Hepatocyte (in vitro differentiated cells): Measurements from ENCODE around the gene LRMDA. TPM values are rescaled to one million over a fixed set of nuclear protein-coding genes. Genes with fewer than 3 reads are reported as not detected.

Source experiments
- DNase-seq: peaks from one replicate; pipeline ENCODE4 v3.0.0-alpha.2; 2016; ENCODE audit warnings: low spot score
- H2AFZ ChIP-seq: fragments of 200-600 bp; sonication (generic); 2 replicates; pipeline ENCODE4 v1.6.0; 2016; ENCODE audit warnings: antibody characterized with exemption, mild to moderate bottlenecking
- H3K27ac ChIP-seq: fragments of 200-600 bp; sonication (generic); 2 replicates; pipeline ENCODE4 v1.5.1; 2016; ENCODE audit warnings: mild to moderate bottlenecking
- H3K27me3 ChIP-seq: fragments of 200-600 bp; sonication (generic); 2 replicates; pipeline ENCODE4 v1.6.1; 2016
- H3K36me3 ChIP-seq: fragments of 200-600 bp; sonication (generic); replicated peaks from 2 replicates; pipeline ENCODE4 v1.5.1; 2016; ENCODE audit warnings: low read depth; ENCODE audit not compliant: insufficient read depth
- H3K4me1 ChIP-seq: fragments of 200-600 bp; sonication (generic); 2 replicates; pipeline ENCODE4 v1.5.1; 2016; ENCODE audit warnings: mild to moderate bottlenecking, moderate library complexity; ENCODE audit not compliant: insufficient read depth
- H3K4me2 ChIP-seq: fragments of 200-600 bp; sonication (generic); 2 replicates; pipeline ENCODE4 v1.6.0; 2016
- H3K4me3 ChIP-seq: fragments of 200-600 bp; sonication (generic); 2 replicates; pipeline ENCODE4 v1.5.1; 2016; ENCODE audit warnings: mild to moderate bottlenecking
- H3K79me2 ChIP-seq: fragments of 200-600 bp; sonication (generic); 2 replicates; pipeline ENCODE4 v1.6.0; 2017; ENCODE audit warnings: mild to moderate bottlenecking
- H3K9me2 ChIP-seq: fragments of 200-600 bp; sonication (generic); replicated peaks from 2 replicates; pipeline ENCODE4 v1.6.0; 2017; ENCODE audit warnings: mild to moderate bottlenecking; ENCODE audit not compliant: insufficient read depth
- H3K9me3 ChIP-seq: fragments of 200-600 bp; sonication (generic); 2 replicates; pipeline ENCODE4 v1.5.1; 2016; ENCODE audit warnings: low read depth, mild to moderate bottlenecking
- H4K20me1 ChIP-seq: fragments of 200-600 bp; sonication (generic); 2 replicates; pipeline ENCODE4 v1.6.0; 2016; ENCODE audit warnings: mild to moderate bottlenecking; ENCODE audit not compliant: insufficient read depth, poor library complexity, severe bottlenecking
- CTCF ChIP-seq: fragments of 200-600 bp; sonication (generic); IDR thresholded peaks from 2 replicates; pipeline ENCODE4 v1.5.1; 2016; ENCODE audit warnings: antibody characterized with exemption, mild to moderate bottlenecking; ENCODE audit not compliant: poor library complexity
- EZH2 ChIP-seq: fragments of 200-600 bp; sonication (generic); IDR thresholded peaks from 2 replicates; pipeline ENCODE4 v1.6.1; 2016; ENCODE audit warnings: antibody characterized with exemption, mild to moderate bottlenecking, borderline replicate concordance
- EZH2phosphoT487 ChIP-seq: fragments of 200-600 bp; sonication (generic); IDR thresholded peaks from one replicate; pipeline ENCODE4 v1.6.1; 2018; ENCODE audit warnings: antibody characterized with exemption, mild to moderate bottlenecking, low read depth, moderate library complexity; ENCODE audit not compliant: unreplicated experiment, severe bottlenecking
- WGBS: methylation state at CpG from one replicate; pipeline ENCODE4 v1.1.6; 2016; ENCODE audit warnings: low lambda C conversion rate; ENCODE audit errors: missing lambda C conversion rate; 5-methylcytosine and 5-hydroxymethylcytosine counted together
- polyA plus RNA-seq: library from polyadenylated mRNA; unstranded; fragments of >200 nt; fragmentation: Nextera tagmentation; extraction: Ambion mirVana; gene quantifications from 2 replicates; pipeline ENCODE4 v1.2.1, GENCODE V29; 2016
- total RNA-seq: library from RNA; depleted of rRNA; stranded (reverse); fragments of >200 nt; gene quantifications from 2 replicates; pipeline ENCODE4 v1.2.3, GENCODE V29; 2014

LRMDA gene
- total and polyA plus RNA-seq, 2 experiments from 2014 or later = 5.6 to 15.7 TPM

- Histone ChIP-seq H3K4me1 (no peaks in the 10 kb centered on the region), H3K27me3 (no peaks in the 10 kb centered on the region), H3K9me3 (no peaks in the 10 kb centered on the region), H3K79me2 (no peaks in the 10 kb centered on the region), H3K4me2 (no peak overlapping the region), H3K9me2 (no peaks in the 10 kb centered on the region), H3K36me3 (no peaks in the 10 kb centered on the region), H3K27ac (no peak overlapping the region), H3K4me3 (no peak overlapping the region), H4K20me1 (no peaks in the 10 kb centered on the region), H2AFZ (no peak overlapping the region)
- 70% methylated on average over 7 of the region's 7 CpGs for WGBS
- DNase-seq = no peak
- TF ChIP-seq EZH2phosphoT487 (no peak), EZH2 (no peak), CTCF (no peak)
Observed at GRCh38 chr10:75475460-75476182, 44.2 kb downstream of the LRMDA start.

GRCh38 chr10:75476569-75476968 is 45.1 kb downstream of the LRMDA start:
- no peak overlapping the region for H3K4me2 ChIP-seq
- no peak for DNase-seq
- H3K27me3 ChIP-seq = no peaks in the 10 kb centered on the region
- H3K4me3 ChIP-seq = no peak overlapping the region
- H3K36me3 ChIP-seq = no peaks in the 10 kb centered on the region
- H2AFZ ChIP-seq = no peak overlapping the region
- H3K4me1 ChIP-seq = no peaks in the 10 kb centered on the region
- H3K79me2 ChIP-seq = no peaks in the 10 kb centered on the region
- no peak overlapping the region for H3K27ac ChIP-seq
- H3K9me2 ChIP-seq = no peaks in the 10 kb centered on the region
- H3K9me3 ChIP-seq = no peaks in the 10 kb centered on the region
- TF ChIP-seq EZH2phosphoT487 = no peak
- TF ChIP-seq CTCF = no peak
- TF ChIP-seq EZH2 = no peak
- no peaks in the 10 kb centered on the region for H4K20me1 ChIP-seq

GRCh38 chr10:75476985-75477384 is 45.6 kb downstream of the LRMDA start:
- Histone ChIP-seq H4K20me1 (no peaks in the 10 kb centered on the region), H3K79me2 (no peaks in the 10 kb centered on the region), H3K27ac (no peak overlapping the region), H3K4me1 (no peaks in the 10 kb centered on the region), H3K9me3 (no peaks in the 10 kb centered on the region), H3K36me3 (no peaks in the 10 kb centered on the region), H2AFZ (no peak overlapping the region), H3K4me3 (no peak overlapping the region), H3K4me2 (no peak overlapping the region), H3K27me3 (no peaks in the 10 kb centered on the region), H3K9me2 (no peaks in the 10 kb centered on the region)
- 94% methylated on average over 3 of the region's 3 CpGs for WGBS
- no peak for DNase-seq
- TF ChIP-seq EZH2phosphoT487 = no peak

- H3K36me3 ChIP-seq = no peaks in the 10 kb centered on the region
- TF ChIP-seq CTCF = no peak
- TF ChIP-seq EZH2 = no peak
- no peak for TF ChIP-seq EZH2phosphoT487
- H3K9me3 ChIP-seq = no peaks in the 10 kb centered on the region
- H3K4me2 ChIP-seq = no peak overlapping the region
- 78% methylated on average over 4 of the region's 4 CpGs for WGBS
- no peaks in the 10 kb centered on the region for H3K27me3 ChIP-seq
- DNase-seq = no peak
- no peaks in the 10 kb centered on the region for H3K4me1 ChIP-seq
- no peak overlapping the region for H2AFZ ChIP-seq
- no peak overlapping the region for H3K4me3 ChIP-seq
- H3K9me2 ChIP-seq = no peaks in the 10 kb centered on the region
- no peak overlapping the region for H3K27ac ChIP-seq
- H4K20me1 ChIP-seq = no peaks in the 10 kb centered on the region
- H3K79me2 ChIP-seq = no peaks in the 10 kb centered on the region
Observed at GRCh38 chr10:75477680-75478079, 46.3 kb downstream of the LRMDA start.
